Neural progenitor cell (in vitro differentiated cells): Measurements from ENCODE around the gene AKAP14. TPM values are rescaled to one million over a fixed set of nuclear protein-coding genes. Genes with fewer than 3 reads are reported as not detected.

Experiments
- DNase-seq: peaks from one replicate; pipeline ENCODE4 v3.0.0-alpha.2; 2016; ENCODE audit warnings: low spot score
- H2AFZ ChIP-seq: fragments of 200-600 bp; sonication (generic); replicated peaks from 2 replicates; pipeline ENCODE4 v1.6.1; 2016; ENCODE audit warnings: antibody characterized with exemption
- H3F3A ChIP-seq: fragments of 200-600 bp; sonication (generic); 2 replicates; pipeline ENCODE4 v1.6.1; 2016; ENCODE audit warnings: antibody characterized with exemption, low read depth
- H3K27ac ChIP-seq: fragments of 200-600 bp; sonication (generic); 2 replicates; pipeline ENCODE4 v1.5.1; 2016; ENCODE audit warnings: mild to moderate bottlenecking
- H3K27me3 ChIP-seq: fragments of 200-600 bp; sonication (generic); 2 replicates; pipeline ENCODE4 v1.6.1; 2016; ENCODE audit warnings: mild to moderate bottlenecking, moderate library complexity
- H3K36me3 ChIP-seq: fragments of 200-600 bp; sonication (generic); 2 replicates; pipeline ENCODE4 v1.5.1; 2016
- H3K4me1 ChIP-seq: fragments of 200-600 bp; sonication (generic); 2 replicates; pipeline ENCODE4 v1.6.1; 2016; ENCODE audit warnings: mixed run types
- H3K4me2 ChIP-seq: fragments of 200-600 bp; sonication (generic); 2 replicates; pipeline ENCODE4 v1.6.1; 2016
- H3K4me3 ChIP-seq: fragments of 200-600 bp; sonication (generic); 2 replicates; pipeline ENCODE4 v1.5.1; 2016
- H3K79me2 ChIP-seq: fragments of 200-600 bp; sonication (generic); 2 replicates; pipeline ENCODE4 v1.6.1; 2016; ENCODE audit warnings: low read depth
- H3K9ac ChIP-seq: fragments of 200-600 bp; sonication (generic); 2 replicates; pipeline ENCODE4 v1.6.1; 2016
- H3K9me3 ChIP-seq: fragments of 200-600 bp; sonication (generic); 2 replicates; pipeline ENCODE4 v1.5.1; 2016; ENCODE audit warnings: low read depth
- H4K20me1 ChIP-seq: fragments of 200-600 bp; sonication (generic); 2 replicates; pipeline ENCODE4 v1.6.1; 2016; ENCODE audit warnings: low read depth
- H3K27ac Mint-ChIP-seq: 3 replicates; pipeline ENCODE4 v1.8.0; 2021; ENCODE audit warnings: mixed read lengths
- H3K27me3 Mint-ChIP-seq: 2 replicates; pipeline ENCODE4 v1.8.0; 2022; ENCODE audit warnings: low read depth, mild to moderate bottlenecking, inconsistent platforms, moderate library complexity, mixed read lengths; ENCODE audit not compliant: insufficient read depth
- H3K36me3 Mint-ChIP-seq: 3 replicates; pipeline ENCODE4 v1.8.0; 2021; ENCODE audit warnings: mixed read lengths
- H3K4me1 Mint-ChIP-seq: 3 replicates; pipeline ENCODE4 v1.8.0; 2021; ENCODE audit warnings: mixed read lengths
- H3K4me3 Mint-ChIP-seq: 3 replicates; pipeline ENCODE4 v1.8.0; 2021; ENCODE audit warnings: mild to moderate bottlenecking, moderate library complexity, mixed read lengths
- H3K9me3 Mint-ChIP-seq: 3 replicates; pipeline ENCODE4 v1.8.0; 2020; ENCODE audit warnings: mixed read lengths
- CTCF ChIP-seq: fragments of 200-600 bp; sonication (generic); IDR thresholded peaks from 2 replicates; pipeline ENCODE4 v1.5.1; 2017; ENCODE audit warnings: antibody characterized with exemption, mild to moderate bottlenecking
- EZH2 ChIP-seq: fragments of 200-600 bp; sonication (generic); IDR thresholded peaks from 2 replicates; pipeline ENCODE4 v1.6.1; 2017; ENCODE audit warnings: antibody characterized with exemption, mild to moderate bottlenecking, moderate library complexity
- EZH2phosphoT487 ChIP-seq: fragments of 200-600 bp; sonication (generic); IDR thresholded peaks from 2 replicates; pipeline ENCODE4 v1.6.1; 2017; ENCODE audit warnings: antibody characterized with exemption
- total RNA-seq: library from RNA; depleted of rRNA; stranded (reverse); fragments of >200 nt; gene quantifications from 2 replicates; pipeline ENCODE4 v1.2.3, GENCODE V29; 2015; ENCODE audit warnings: low replicate concordance

The AKAP14 gene
- total RNA-seq, 1 donor from 2014 or later: not detected

GRCh38 chrX:119899125-119899524 lies 3.4 kb downstream of the AKAP14 start:
- Histone ChIP-seq H3K27ac (no peak overlapping the region), H3K4me3 (no peak overlapping the region), H3K4me1 (no peaks in the 10 kb centered on the region), H3K4me2 (no peak overlapping the region), H3K36me3 (no peaks in the 10 kb centered on the region), H2AFZ (no peak overlapping the region), H3K9ac (no peak overlapping the region), H3K9me3 (no peaks in the 10 kb centered on the region), H3K27me3 (no peaks in the 10 kb centered on the region), H4K20me1 (no peaks in the 10 kb centered on the region), H3F3A (no peaks in the 10 kb centered on the region), H3K79me2 (no peaks in the 10 kb centered on the region)
- TF ChIP-seq CTCF: no peak
- no peak for TF ChIP-seq EZH2phosphoT487
- TF ChIP-seq EZH2: no peak
- Mint-ChIP-seq H3K4me3 (no peak overlapping the region), H3K36me3 (no peaks in the 10 kb centered on the region), H3K27ac (no peak overlapping the region), H3K27me3 (peaks cover 2% of the 10 kb centered on the region), H3K9me3 (peaks cover 8% of the 10 kb centered on the region), H3K4me1 (peaks cover 3% of the 10 kb centered on the region)
- DNase-seq: no peak

GRCh38 chrX:119900976-119901375 lies 5.3 kb downstream of the AKAP14 start:
- Mint-ChIP-seq H3K27me3 (peaks cover 4% of the 10 kb centered on the region), H3K4me3 (no peak overlapping the region), H3K27ac (no peak overlapping the region), H3K9me3 (peaks cover 16% of the 10 kb centered on the region), H3K4me1 (peaks cover 1% of the 10 kb centered on the region), H3K36me3 (no peaks in the 10 kb centered on the region)
- Histone ChIP-seq H3K27ac (no peak overlapping the region), H3K79me2 (no peaks in the 10 kb centered on the region), H3F3A (no peaks in the 10 kb centered on the region), H3K27me3 (no peaks in the 10 kb centered on the region), H3K4me1 (no peaks in the 10 kb centered on the region), H2AFZ (no peak overlapping the region), H3K9ac (no peak overlapping the region), H3K36me3 (no peaks in the 10 kb centered on the region), H3K4me3 (no peak overlapping the region), H3K9me3 (no peaks in the 10 kb centered on the region), H4K20me1 (no peaks in the 10 kb centered on the region), H3K4me2 (no peak overlapping the region)
- TF ChIP-seq EZH2 (no peak), CTCF (no peak), EZH2phosphoT487 (no peak)
- DNase-seq: no peak

GRCh38 chrX:119916310-119916709 lies 20.6 kb downstream of the AKAP14 start:
- Histone ChIP-seq H3K4me2 (no peak overlapping the region), H3K27me3 (no peaks in the 10 kb centered on the region), H2AFZ (no peak overlapping the region), H3K9ac (no peak overlapping the region), H3K4me3 (no peak overlapping the region), H3K9me3 (no peaks in the 10 kb centered on the region), H3F3A (no peaks in the 10 kb centered on the region), H3K4me1 (no peaks in the 10 kb centered on the region), H3K27ac (no peak overlapping the region), H3K36me3 (no peaks in the 10 kb centered on the region), H3K79me2 (no peaks in the 10 kb centered on the region), H4K20me1 (no peaks in the 10 kb centered on the region)
- H3K36me3 Mint-ChIP-seq: no peaks in the 10 kb centered on the region
- no peak for DNase-seq
- H3K4me1 Mint-ChIP-seq: no peaks in the 10 kb centered on the region
- H3K4me3 Mint-ChIP-seq: no peak overlapping the region
- peaks cover 3% of the 10 kb centered on the region for H3K27me3 Mint-ChIP-seq
- H3K9me3 Mint-ChIP-seq: peaks cover 14% of the 10 kb centered on the region
- no peak overlapping the region for H3K27ac Mint-ChIP-seq
- no peak for TF ChIP-seq EZH2
- no peak for TF ChIP-seq EZH2phosphoT487
- TF ChIP-seq CTCF: no peak

GRCh38 chrX:119917877-119918276 lies 22.2 kb downstream of the AKAP14 start:
- no peaks in the 10 kb centered on the region for H3K79me2 ChIP-seq
- no peaks in the 10 kb centered on the region for H3K36me3 Mint-ChIP-seq
- H3K9me3 Mint-ChIP-seq: peaks cover 8% of the 10 kb centered on the region
- no peak overlapping the region for H3K4me3 ChIP-seq
- H3K36me3 ChIP-seq: no peaks in the 10 kb centered on the region
- H3K27ac ChIP-seq: no peak overlapping the region
- H3F3A ChIP-seq: no peaks in the 10 kb centered on the region
- no peaks in the 10 kb centered on the region for H4K20me1 ChIP-seq
- TF ChIP-seq EZH2 (no peak), EZH2phosphoT487 (no peak), CTCF (no peak)
- no peak overlapping the region for H3K27ac Mint-ChIP-seq
- no peaks in the 10 kb centered on the region for H3K4me1 Mint-ChIP-seq
- no peaks in the 10 kb centered on the region for H3K4me1 ChIP-seq
- H3K4me2 ChIP-seq: no peak overlapping the region
- peaks cover 3% of the 10 kb centered on the region for H3K9me3 ChIP-seq
- no peaks in the 10 kb centered on the region for H3K27me3 Mint-ChIP-seq
- no peak for DNase-seq
- no peaks in the 10 kb centered on the region for H3K27me3 ChIP-seq
- H2AFZ ChIP-seq: no peak overlapping the region
- H3K9ac ChIP-seq: no peak overlapping the region
- H3K4me3 Mint-ChIP-seq: no peak overlapping the region
